ENCODE data around the gene HIPK1.

HIPK1 gene

DNA sequence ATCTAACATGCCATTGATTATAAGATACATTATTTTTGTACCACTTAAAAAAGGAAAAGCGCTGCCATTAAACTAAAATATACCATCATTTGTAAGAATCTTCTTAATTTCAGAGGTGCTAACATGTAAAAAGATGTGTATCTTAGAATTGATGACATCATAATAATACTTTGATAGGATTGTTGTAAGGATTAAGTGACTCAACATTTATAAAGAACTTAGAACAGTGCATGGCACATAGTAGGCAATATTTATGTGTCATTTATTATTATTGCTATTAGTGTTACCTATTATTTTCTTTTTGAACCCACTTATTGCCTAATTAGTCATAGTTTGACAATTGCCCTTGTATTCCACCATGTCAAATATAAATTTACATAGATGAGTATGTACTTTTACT is 21.8 kb downstream of the HIPK1 start:
- H3K4me3 ChIP-seq (ENCODE audit: low read depth, low read length), result no peak overlapping the region
- TF ChIP-seq, protein P1, sequence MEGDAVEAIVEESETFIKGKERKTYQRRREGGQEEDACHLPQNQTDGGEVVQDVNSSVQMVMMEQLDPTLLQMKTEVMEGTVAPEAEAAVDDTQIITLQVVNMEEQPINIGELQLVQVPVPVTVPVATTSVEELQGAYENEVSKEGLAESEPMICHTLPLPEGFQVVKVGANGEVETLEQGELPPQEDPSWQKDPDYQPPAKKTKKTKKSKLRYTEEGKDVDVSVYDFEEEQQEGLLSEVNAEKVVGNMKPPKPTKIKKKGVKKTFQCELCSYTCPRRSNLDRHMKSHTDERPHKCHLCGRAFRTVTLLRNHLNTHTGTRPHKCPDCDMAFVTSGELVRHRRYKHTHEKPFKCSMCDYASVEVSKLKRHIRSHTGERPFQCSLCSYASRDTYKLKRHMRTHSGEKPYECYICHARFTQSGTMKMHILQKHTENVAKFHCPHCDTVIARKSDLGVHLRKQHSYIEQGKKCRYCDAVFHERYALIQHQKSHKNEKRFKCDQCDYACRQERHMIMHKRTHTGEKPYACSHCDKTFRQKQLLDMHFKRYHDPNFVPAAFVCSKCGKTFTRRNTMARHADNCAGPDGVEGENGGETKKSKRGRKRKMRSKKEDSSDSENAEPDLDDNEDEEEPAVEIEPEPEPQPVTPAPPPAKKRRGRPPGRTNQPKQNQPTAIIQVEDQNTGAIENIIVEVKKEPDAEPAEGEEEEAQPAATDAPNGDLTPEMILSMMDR (IDR thresholded peaks at IDR 0.05; ENCODE audit: insufficient read depth, low read depth, low read length, missing control alignments), result no peak
- DNase-seq (ENCODE audit: low read depth), result no peak

DNA sequence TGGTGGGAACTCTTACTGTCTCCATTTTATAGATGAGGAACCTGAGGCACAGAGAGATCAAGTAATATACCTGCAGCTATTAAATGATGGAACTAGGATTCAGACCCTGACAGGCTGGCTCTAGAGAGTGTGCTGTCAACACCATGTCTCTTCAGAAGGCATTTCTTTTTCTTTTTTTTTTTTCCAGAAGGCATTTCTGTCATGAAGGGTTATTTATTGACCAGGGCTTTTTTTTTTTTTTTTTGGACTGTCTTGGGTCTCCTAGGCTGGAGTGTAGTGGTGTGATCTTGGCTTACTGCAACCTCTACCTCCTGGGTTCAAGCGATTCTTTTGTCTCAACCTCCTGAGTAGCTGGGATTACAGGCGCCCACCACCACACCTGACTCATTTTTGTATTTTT is 22.6 kb downstream of the HIPK1 start:
- TF ChIP-seq, protein P1 (IDR thresholded peaks at IDR 0.05; ENCODE audit: insufficient read depth, low read depth, low read length, missing control alignments), result no peak
- DNase-seq (ENCODE audit: low read depth), result no peak
- no peak overlapping the region for H3K4me3 ChIP-seq (ENCODE audit: low read depth, low read length)

DNA sequence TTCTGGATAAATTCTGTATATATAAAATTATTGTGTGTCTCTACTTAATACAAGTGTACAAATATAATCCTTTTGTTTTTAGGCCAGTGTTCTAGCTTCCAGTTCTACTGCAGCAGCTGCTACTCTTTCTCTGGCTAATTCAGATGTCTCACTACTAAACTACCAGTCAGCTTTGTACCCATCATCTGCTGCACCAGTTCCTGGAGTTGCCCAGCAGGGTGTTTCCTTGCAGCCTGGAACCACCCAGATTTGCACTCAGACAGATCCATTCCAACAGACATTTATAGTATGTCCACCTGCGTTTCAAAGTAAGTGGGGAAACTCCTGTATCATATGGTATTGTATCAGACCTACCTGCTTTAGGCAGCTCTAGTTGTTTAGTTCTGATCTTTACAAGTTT is 28.9 kb downstream of the HIPK1 start:
- TF ChIP-seq, protein P1 (IDR thresholded peaks at IDR 0.05; ENCODE audit: insufficient read depth, low read depth, low read length, missing control alignments), result no peak
- no peak for DNase-seq (ENCODE audit: low read depth)
- no peak overlapping the region for H3K4me3 ChIP-seq (ENCODE audit: low read depth, low read length)

DNA sequence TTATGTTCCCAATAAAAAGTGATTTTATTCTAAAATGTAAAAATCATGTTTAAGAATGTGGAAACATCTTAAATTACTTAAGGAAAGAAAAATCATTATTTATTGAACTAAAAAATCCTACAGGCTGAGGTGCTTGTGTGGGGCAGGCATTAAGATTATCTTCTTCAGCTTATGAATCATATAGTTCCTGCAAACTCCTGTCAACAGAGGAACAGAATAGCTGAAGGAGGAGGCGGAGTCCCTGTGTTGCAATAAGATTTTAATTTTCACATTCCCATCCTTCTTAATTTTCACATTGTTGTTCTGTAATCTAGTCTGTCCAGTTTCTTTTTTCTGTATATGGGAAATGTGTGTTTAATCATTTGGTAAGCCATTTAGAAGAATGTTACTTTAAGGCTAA is 29.6 kb downstream of the HIPK1 start:
- TF ChIP-seq, protein P1 (IDR thresholded peaks at IDR 0.05; ENCODE audit: insufficient read depth, low read depth, low read length, missing control alignments), result no peak
- no peak for DNase-seq (ENCODE audit: low read depth)
- no peak overlapping the region for H3K4me3 ChIP-seq (ENCODE audit: low read depth, low read length)

DNA sequence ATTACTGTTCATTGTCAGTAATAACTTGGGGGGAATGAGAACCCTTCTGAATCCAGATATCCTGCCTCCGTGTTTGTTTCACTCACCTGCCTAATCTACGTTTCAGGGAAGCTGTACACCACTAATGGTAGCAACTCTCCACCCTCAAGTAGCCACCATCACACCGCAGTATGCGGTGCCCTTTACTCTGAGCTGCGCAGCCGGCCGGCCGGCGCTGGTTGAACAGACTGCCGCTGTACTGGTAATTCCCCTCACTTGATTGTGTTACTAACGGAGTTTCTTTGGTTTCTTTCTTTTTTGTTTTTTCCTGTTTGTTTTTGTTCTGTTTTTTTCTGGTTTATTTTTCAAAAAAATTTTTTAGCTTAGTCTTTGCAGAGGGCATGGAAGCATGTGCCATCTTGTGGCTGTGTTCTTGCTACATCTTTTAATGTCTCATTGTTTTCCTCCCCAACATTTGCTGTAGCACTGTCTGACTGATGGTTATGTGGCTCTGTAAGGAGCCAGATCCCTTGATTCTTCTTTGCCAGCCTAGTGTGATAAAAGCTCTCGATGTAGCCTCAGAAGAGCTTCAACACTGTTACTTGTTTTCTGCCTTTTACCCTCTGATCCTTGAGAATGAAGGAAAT is 34.3 kb downstream of the HIPK1 start:
- no peak overlapping the region for H3K4me3 ChIP-seq (ENCODE audit: low read depth, low read length)
- TF ChIP-seq, protein P1 (IDR thresholded peaks at IDR 0.05; ENCODE audit: insufficient read depth, low read depth, low read length, missing control alignments), result no peak
- DNase-seq (ENCODE audit: low read depth), result no peak

DNA sequence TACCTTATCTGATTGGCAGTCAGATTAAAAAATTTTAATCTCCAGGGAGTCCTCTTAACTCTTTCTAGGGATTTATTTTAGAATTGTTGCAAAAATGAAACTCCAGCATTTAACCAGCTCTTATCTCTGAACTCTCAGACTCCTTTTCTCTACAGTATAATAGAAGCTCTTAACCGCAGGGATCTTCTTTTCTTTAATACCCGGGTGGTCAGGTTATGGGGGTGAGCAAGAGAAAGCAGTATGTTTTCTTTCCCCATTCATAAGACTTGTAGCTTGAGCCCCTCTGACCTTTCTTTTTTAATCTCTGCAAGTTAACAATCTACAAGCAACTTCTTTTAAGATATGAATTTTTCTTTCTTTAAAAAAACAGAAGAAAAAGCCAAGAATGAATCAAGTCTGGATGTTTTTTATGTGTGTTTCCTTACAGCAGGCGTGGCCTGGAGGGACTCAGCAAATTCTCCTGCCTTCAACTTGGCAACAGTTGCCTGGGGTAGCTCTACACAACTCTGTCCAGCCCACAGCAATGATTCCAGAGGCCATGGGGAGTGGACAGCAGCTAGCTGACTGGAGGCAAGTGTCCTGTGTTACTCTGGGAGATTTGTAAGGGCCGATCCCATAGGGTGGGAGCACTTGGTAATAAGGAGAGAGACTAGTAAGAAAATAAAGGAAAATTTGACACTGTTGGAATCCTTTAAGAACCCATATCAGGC is 36.7 kb downstream of the HIPK1 start:
- no peak for DNase-seq (ENCODE audit: low read depth)
- H3K4me3 ChIP-seq (ENCODE audit: low read depth, low read length), result no peak overlapping the region
- TF ChIP-seq, protein P1 (IDR thresholded peaks at IDR 0.05; ENCODE audit: insufficient read depth, low read depth, low read length, missing control alignments), result no peak

Data from GM12865 (cell line).